ENCODE results near the gene TDRD15.

DNA sequence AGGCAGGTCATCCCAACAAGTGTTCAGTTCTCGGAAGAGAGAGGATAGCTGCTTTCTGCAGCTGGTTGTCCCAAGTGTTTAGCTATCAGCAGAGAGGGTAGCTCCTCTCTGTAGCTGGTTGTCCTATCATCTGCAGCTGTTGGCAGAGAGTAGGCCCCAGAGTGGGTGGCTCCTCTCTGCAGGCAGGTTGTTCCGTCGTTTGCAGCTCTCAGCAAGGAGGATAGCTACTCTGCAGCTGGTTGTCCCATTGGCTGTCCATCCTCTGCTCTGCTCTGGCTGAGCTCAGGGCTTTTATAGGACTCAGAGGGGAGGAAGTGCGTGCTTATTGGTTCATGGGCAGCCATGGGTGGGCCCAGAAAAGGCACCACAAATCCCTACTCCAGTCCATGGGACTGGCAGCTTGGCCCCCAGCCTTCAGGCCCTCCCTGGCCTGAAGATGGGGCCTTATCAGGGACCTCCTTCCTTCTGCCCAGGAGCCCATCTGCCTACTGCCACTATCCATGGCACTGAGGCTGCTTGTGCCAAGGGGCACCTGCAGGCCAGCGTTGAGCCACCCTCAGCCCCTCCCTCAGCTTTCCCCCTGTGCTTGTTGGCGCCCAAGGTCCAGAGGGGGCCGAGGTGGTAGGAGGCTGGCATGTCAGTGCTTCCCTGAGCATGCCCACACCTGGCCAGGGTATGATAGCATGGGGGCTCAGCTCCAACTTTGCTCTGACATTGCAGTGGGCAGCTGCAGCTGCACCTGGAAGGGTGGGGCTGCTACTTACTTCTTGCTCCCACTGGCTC is 38.3 kb downstream of the TDRD15 start:
- TF ChIP-seq PHF8 (IDR thresholded peaks at IDR 0.05; ENCODE audit: borderline replicate concordance, low read depth) (no peak), RCOR1 (IDR thresholded peaks at IDR 0.05; ENCODE audit: low read depth, low read length) (no peak)
- TF ChIP-seq, protein P1, sequence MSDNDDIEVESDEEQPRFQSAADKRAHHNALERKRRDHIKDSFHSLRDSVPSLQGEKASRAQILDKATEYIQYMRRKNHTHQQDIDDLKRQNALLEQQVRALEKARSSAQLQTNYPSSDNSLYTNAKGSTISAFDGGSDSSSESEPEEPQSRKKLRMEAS (IDR thresholded peaks at IDR 0.05) = no peak
